ENCODE results near the gene OXCT1. TPM values are rescaled to one million over a fixed set of nuclear protein-coding genes. Genes with fewer than 3 reads are reported as not detected.
A peak's percentile ranks its signal among the peaks of the same experiment; 100 is the strongest.
"Not testable (repeated sequence)": the region's sequence is repeated elsewhere in the genome, so short reads cannot be mapped to it uniquely, and the experiment has no call there.

Gene OXCT1
- total and polyA plus RNA-seq, 5 donors: 54.7 to 108 (median 82.8) TPM

GRCh38 chr5:41845751-41846150 is 24.5 kb downstream of the OXCT1 start:
- WGBS: 97% methylated on average over 1 of the region's 1 CpG
- H3K27ac ChIP-seq (ENCODE audit: low read length); H3K9me3 ChIP-seq (ENCODE audit: control insufficient read depth, low read length); H3K4me3 ChIP-seq (ENCODE audit: low read length); H3K4me1 ChIP-seq (ENCODE audit: control insufficient read depth, insufficient read depth, low read length); DNase-seq; ATAC-seq; H3K27me3 ChIP-seq (ENCODE audit: control insufficient read depth, insufficient read depth): not testable (repeated sequence)
- intact Hi-C loops (cut with DNase I): loop anchor here in 1 of 4 donors (10.0 kb wide), 1 partner anchor 571 kb away; no protein-coding TSS in a partner anchor

GRCh38 chr5:41844502-41844901 is 25.7 kb downstream of the OXCT1 start:
- no peaks in the 10 kb centered on the region for H3K9me3 ChIP-seq (ENCODE audit: control insufficient read depth, low read length)
- ATAC-seq (no peak), DNase-seq (no peak)
- WGBS: 53% methylated on average over 3 of the region's 3 CpGs
- H3K27me3 ChIP-seq (ENCODE audit: control insufficient read depth, insufficient read depth): no peaks in the 10 kb centered on the region
- no peaks in the 10 kb centered on the region for H3K4me1 ChIP-seq (ENCODE audit: control insufficient read depth, insufficient read depth, low read length)
- intact Hi-C loops (cut with DNase I): loop anchor here in 1 of 4 donors (10.0 kb wide), 1 partner anchor 570 kb away; no protein-coding TSS in a partner anchor
- H3K4me3 ChIP-seq (ENCODE audit: low read length): no peak overlapping the region
- no peak overlapping the region for H3K27ac ChIP-seq (ENCODE audit: low read length)

- no peaks in the 10 kb centered on the region for H3K27me3 ChIP-seq (ENCODE audit: control insufficient read depth, insufficient read depth)
- H3K9me3 ChIP-seq (ENCODE audit: control insufficient read depth, low read length): no peaks in the 10 kb centered on the region
- H3K27ac ChIP-seq (ENCODE audit: low read length): no peak overlapping the region
- peak; percentile 72 to 74 for ATAC-seq
- intact Hi-C loops (cut with DNase I): loop anchor here in 1 of 4 donors (10.0 kb wide), 1 partner anchor 569 kb away; no protein-coding TSS in a partner anchor
- DNase-seq: no peak
- H3K4me1 ChIP-seq (ENCODE audit: control insufficient read depth, insufficient read depth, low read length): no peaks in the 10 kb centered on the region
- WGBS: 29% methylated on average over 6 of the region's 6 CpGs
- H3K4me3 ChIP-seq (ENCODE audit: low read length): no peak overlapping the region
Observed at GRCh38 chr5:41843456-41844370, 26.5 kb downstream of the OXCT1 start.

- DNase-seq (no peak), ATAC-seq (no peak)
- Histone ChIP-seq H3K27me3 (ENCODE audit: control insufficient read depth, insufficient read depth) (no peaks in the 10 kb centered on the region), H3K4me1 (ENCODE audit: control insufficient read depth, insufficient read depth, low read length) (no peaks in the 10 kb centered on the region), H3K27ac (ENCODE audit: low read length) (no peak overlapping the region), H3K4me3 (ENCODE audit: low read length) (no peak overlapping the region), H3K9me3 (ENCODE audit: control insufficient read depth, low read length) (no peaks in the 10 kb centered on the region)
- intact Hi-C loops (cut with DNase I): loop anchor here in 1 of 4 donors (10.0 kb wide), 1 partner anchor 568 kb away; no protein-coding TSS in a partner anchor
Observed at GRCh38 chr5:41842777-41843176, 27.4 kb downstream of the OXCT1 start.

- 82% methylated on average over 4 of the region's 4 CpGs for WGBS
- intact Hi-C loops (cut with DNase I): loop anchor here in 1 of 4 donors (10.0 kb wide), 1 partner anchor 567 kb away; no protein-coding TSS in a partner anchor
- Histone ChIP-seq H3K4me3 (ENCODE audit: low read length) (no peak overlapping the region), H3K4me1 (ENCODE audit: control insufficient read depth, insufficient read depth, low read length) (no peaks in the 10 kb centered on the region), H3K9me3 (ENCODE audit: control insufficient read depth, low read length) (no peaks in the 10 kb centered on the region), H3K27me3 (ENCODE audit: control insufficient read depth, insufficient read depth) (no peaks in the 10 kb centered on the region), H3K27ac (ENCODE audit: low read length) (peak overlapping the region; percentile 64)
- ATAC-seq: no peak
- DNase-seq: no peak
Observed at GRCh38 chr5:41841325-41841724, 28.9 kb downstream of the OXCT1 start.

GRCh38 chr5:41840251-41840650 is 30.0 kb downstream of the OXCT1 start:
- no peak overlapping the region for H3K4me3 ChIP-seq (ENCODE audit: low read length)
- ATAC-seq (no peak), DNase-seq (no peak)
- peaks cover 2% of the 10 kb centered on the region for H3K4me1 ChIP-seq (ENCODE audit: control insufficient read depth, insufficient read depth, low read length)
- intact Hi-C loops (cut with DNase I): loop anchor here in 1 of 4 donors (10.0 kb wide), 1 partner anchor 565 kb away; no protein-coding TSS in a partner anchor
- H3K9me3 ChIP-seq (ENCODE audit: control insufficient read depth, low read length): no peaks in the 10 kb centered on the region
- no peaks in the 10 kb centered on the region for H3K27me3 ChIP-seq (ENCODE audit: control insufficient read depth, insufficient read depth)
- H3K27ac ChIP-seq (ENCODE audit: low read length): no peak overlapping the region
- WGBS: 78% methylated on average over 1 of the region's 1 CpG

GRCh38 chr5:41837793-41838192 is 32.4 kb downstream of the OXCT1 start:
- no peaks in the 10 kb centered on the region for H3K27me3 ChIP-seq (ENCODE audit: control insufficient read depth, insufficient read depth)
- H3K27ac ChIP-seq (ENCODE audit: low read length): no peak overlapping the region
- intact Hi-C loops (cut with DNase I): loop anchor here in 1 of 4 donors (10.0 kb wide), 1 partner anchor 933 kb away; the partner anchor contains the start of gene C7
- DNase-seq (no peak), ATAC-seq (no peak)
- peaks cover 2% of the 10 kb centered on the region for H3K4me1 ChIP-seq (ENCODE audit: control insufficient read depth, insufficient read depth, low read length)
- no peaks in the 10 kb centered on the region for H3K9me3 ChIP-seq (ENCODE audit: control insufficient read depth, low read length)
- H3K4me3 ChIP-seq (ENCODE audit: low read length): no peak overlapping the region
- WGBS: 98% methylated on average over 3 of the region's 3 CpGs

GRCh38 chr5:41835645-41836044 is 34.6 kb downstream of the OXCT1 start:
- H3K4me1 ChIP-seq (ENCODE audit: control insufficient read depth, insufficient read depth, low read length): peaks cover 2% of the 10 kb centered on the region
- 39% methylated on average over 3 of the region's 3 CpGs for WGBS
- no peaks in the 10 kb centered on the region for H3K27me3 ChIP-seq (ENCODE audit: control insufficient read depth, insufficient read depth)
- intact Hi-C loops (cut with DNase I): loop anchor here in 1 of 4 donors (10.0 kb wide), 1 partner anchor 931 kb away; the partner anchor contains the start of gene C7
- peak overlapping the region; percentile 94 for H3K27ac ChIP-seq (ENCODE audit: low read length)
- ATAC-seq: peak; percentile 89 to 93
- H3K9me3 ChIP-seq (ENCODE audit: control insufficient read depth, low read length): no peaks in the 10 kb centered on the region
- H3K4me3 ChIP-seq (ENCODE audit: low read length): no peak overlapping the region
- peak; percentile 50 to 74 (median 70) for DNase-seq

- H3K27ac ChIP-seq (ENCODE audit: low read length): no peak overlapping the region
- H3K4me1 ChIP-seq (ENCODE audit: control insufficient read depth, insufficient read depth, low read length): peaks cover 2% of the 10 kb centered on the region
- no peaks in the 10 kb centered on the region for H3K9me3 ChIP-seq (ENCODE audit: control insufficient read depth, low read length)
- ATAC-seq (no peak), DNase-seq (no peak)
- no peak overlapping the region for H3K4me3 ChIP-seq (ENCODE audit: low read length)
- 55% methylated on average over 1 of the region's 1 CpG for WGBS
- intact Hi-C loops (cut with DNase I): loop anchor here in 1 of 4 donors (10.0 kb wide), 1 partner anchor 930 kb away; the partner anchor contains the start of gene C7
- no peaks in the 10 kb centered on the region for H3K27me3 ChIP-seq (ENCODE audit: control insufficient read depth, insufficient read depth)
Observed at GRCh38 chr5:41834506-41834905, 35.7 kb downstream of the OXCT1 start.

- no peak for ATAC-seq
- H3K27ac ChIP-seq (ENCODE audit: low read length): no peak overlapping the region
- intact Hi-C loops (cut with DNase I): loop anchor here in 1 of 4 donors (10.0 kb wide), 1 partner anchor 928 kb away; the partner anchor contains the start of gene C7
- 64% methylated on average over 3 of the region's 3 CpGs for WGBS
- H3K4me3 ChIP-seq (ENCODE audit: low read length): no peak overlapping the region
- DNase-seq: no peak
- H3K9me3 ChIP-seq (ENCODE audit: control insufficient read depth, low read length): no peaks in the 10 kb centered on the region
- no peaks in the 10 kb centered on the region for H3K27me3 ChIP-seq (ENCODE audit: control insufficient read depth, insufficient read depth)
- peaks cover 2% of the 10 kb centered on the region for H3K4me1 ChIP-seq (ENCODE audit: control insufficient read depth, insufficient read depth, low read length)
Observed at GRCh38 chr5:41832430-41832829, 37.8 kb downstream of the OXCT1 start.

- ATAC-seq: no peak
- peaks cover 2% of the 10 kb centered on the region for H3K4me1 ChIP-seq (ENCODE audit: control insufficient read depth, insufficient read depth, low read length)
- H3K27me3 ChIP-seq (ENCODE audit: control insufficient read depth, insufficient read depth): no peaks in the 10 kb centered on the region
- no peak overlapping the region for H3K4me3 ChIP-seq (ENCODE audit: low read length)
- intact Hi-C loops (cut with DNase I): loop anchor here in 1 of 4 donors (10.0 kb wide), 1 partner anchor 926 kb away; the partner anchor contains the start of gene C7
- H3K27ac ChIP-seq (ENCODE audit: low read length): no peak overlapping the region
- WGBS: 97% methylated on average over 3 of the region's 3 CpGs
- no peaks in the 10 kb centered on the region for H3K9me3 ChIP-seq (ENCODE audit: control insufficient read depth, low read length)
- DNase-seq: no peak
Observed at GRCh38 chr5:41831155-41831554, 39.1 kb downstream of the OXCT1 start.

All from right cardiac atrium (tissue), 5 donors.